Tibial artery (tissue), 4 donors: Measurements from ENCODE around the gene CIAO2A.
A peak's percentile ranks its signal among the peaks of the same experiment; 100 is the strongest.

ENCODE experiments used
- DNase-seq, 2 donors: peaks; one replicate each; pipeline ENCODE4 v3.0.0-alpha.2; 2019
- H3K27ac ChIP-seq, 2 donors: fragments of 200-600 bp; sonication (generic) in 1 of 2; 1 replicate in 1 of 2; 2 replicates in 1 of 2; pipeline ENCODE4 v1.5.1; 2018 to 2019; ENCODE audit warnings: mild to moderate bottlenecking in 1 of 2
- H3K27me3 ChIP-seq, 2 donors: fragments of 200-600 bp; sonication (generic) in 1 of 2; one replicate each; pipeline versions ENCODE4 v1.5.1 to v1.6.0; 2016 to 2019
- H3K36me3 ChIP-seq, 3 donors: fragments of 200-600 bp; sonication (generic) in 2 of 3; one replicate each; pipeline ENCODE4 v1.5.1; 2016 to 2019; ENCODE audit warnings: mild to moderate bottlenecking in 2 of 3
- H3K4me1 ChIP-seq, 4 donors: fragments of 200-600 bp; sonication (generic) in 2 of 4; 1 replicate in 3 of 4; 2 replicates in 1 of 4; pipeline ENCODE4 v1.5.1; 2016 to 2019
- H3K4me3 ChIP-seq, 2 donors: fragments of 200-600 bp; sonication (generic) in 1 of 2; 1 replicate in 1 of 2; 2 replicates in 1 of 2; pipeline ENCODE4 v1.5.1; 2018 to 2019; ENCODE audit warnings: mild to moderate bottlenecking in 2 of 2
- H3K9me3 ChIP-seq, 3 donors: fragments of 200-600 bp; sonication (generic) in 1 of 3; one replicate each; pipeline ENCODE4 v1.5.1; 2016 to 2019
- intact Hi-C: fragments of 100-400 bp; cut with DNase I; formaldehyde crosslinking; loops from one replicate; pipeline ENCODE4 v1.15.0; 2023; ENCODE audit warnings: low total_unique reads
- TF ChIP-seq, protein P1 (sequence below), 2 experiments: fragments of 200-600 bp in 1 of 2; fragments of 450-650 bp in 1 of 2; IDR thresholded peaks; one replicate each; pipeline ENCODE4 v1.5.1; 2017 to 2019; ENCODE audit warnings: antibody characterized with exemption in 2 of 2, mild to moderate bottlenecking in 1 of 2, moderate library complexity in 1 of 2

CIAO2A gene

GRCh38 chr15:64072812-64073211 lies 20.8 kb downstream of the CIAO2A start:
- no peaks in the 10 kb centered on the region for H3K9me3 ChIP-seq
- TF ChIP-seq, protein P1, sequence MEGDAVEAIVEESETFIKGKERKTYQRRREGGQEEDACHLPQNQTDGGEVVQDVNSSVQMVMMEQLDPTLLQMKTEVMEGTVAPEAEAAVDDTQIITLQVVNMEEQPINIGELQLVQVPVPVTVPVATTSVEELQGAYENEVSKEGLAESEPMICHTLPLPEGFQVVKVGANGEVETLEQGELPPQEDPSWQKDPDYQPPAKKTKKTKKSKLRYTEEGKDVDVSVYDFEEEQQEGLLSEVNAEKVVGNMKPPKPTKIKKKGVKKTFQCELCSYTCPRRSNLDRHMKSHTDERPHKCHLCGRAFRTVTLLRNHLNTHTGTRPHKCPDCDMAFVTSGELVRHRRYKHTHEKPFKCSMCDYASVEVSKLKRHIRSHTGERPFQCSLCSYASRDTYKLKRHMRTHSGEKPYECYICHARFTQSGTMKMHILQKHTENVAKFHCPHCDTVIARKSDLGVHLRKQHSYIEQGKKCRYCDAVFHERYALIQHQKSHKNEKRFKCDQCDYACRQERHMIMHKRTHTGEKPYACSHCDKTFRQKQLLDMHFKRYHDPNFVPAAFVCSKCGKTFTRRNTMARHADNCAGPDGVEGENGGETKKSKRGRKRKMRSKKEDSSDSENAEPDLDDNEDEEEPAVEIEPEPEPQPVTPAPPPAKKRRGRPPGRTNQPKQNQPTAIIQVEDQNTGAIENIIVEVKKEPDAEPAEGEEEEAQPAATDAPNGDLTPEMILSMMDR (IDR thresholded peaks at IDR 0.05), result no peak
- intact Hi-C loops, result no loop called here
- DNase-seq, result no peak
- H3K27me3 ChIP-seq, result no peaks in the 10 kb centered on the region
- H3K4me1 ChIP-seq, result peaks cover 0 to 26% (median 20%) of the 10 kb centered on the region in 4 donors
- no peak overlapping the region for H3K27ac ChIP-seq
- H3K36me3 ChIP-seq, result peaks cover 6 to 26% (median 6%) of the 10 kb centered on the region in 3 donors
- H3K4me3 ChIP-seq, result no peak overlapping the region

- H3K36me3 ChIP-seq, result peaks cover 6 to 26% (median 6%) of the 10 kb centered on the region in 3 donors
- intact Hi-C loops, result no loop called here
- peak overlapping the region; percentile 77 to 80 for H3K27ac ChIP-seq
- no peak for DNase-seq
- H3K4me1 ChIP-seq, result peaks cover 0 to 26% (median 22%) of the 10 kb centered on the region in 4 donors
- H3K9me3 ChIP-seq, result no peaks in the 10 kb centered on the region
- TF ChIP-seq, protein P1 (IDR thresholded peaks at IDR 0.05), result no peak
- H3K27me3 ChIP-seq, result no peaks in the 10 kb centered on the region
- H3K4me3 ChIP-seq, result no peak overlapping the region
These were observed 21.5 kb downstream of the CIAO2A start for GRCh38 chr15:64071931-64072765.

DNA sequence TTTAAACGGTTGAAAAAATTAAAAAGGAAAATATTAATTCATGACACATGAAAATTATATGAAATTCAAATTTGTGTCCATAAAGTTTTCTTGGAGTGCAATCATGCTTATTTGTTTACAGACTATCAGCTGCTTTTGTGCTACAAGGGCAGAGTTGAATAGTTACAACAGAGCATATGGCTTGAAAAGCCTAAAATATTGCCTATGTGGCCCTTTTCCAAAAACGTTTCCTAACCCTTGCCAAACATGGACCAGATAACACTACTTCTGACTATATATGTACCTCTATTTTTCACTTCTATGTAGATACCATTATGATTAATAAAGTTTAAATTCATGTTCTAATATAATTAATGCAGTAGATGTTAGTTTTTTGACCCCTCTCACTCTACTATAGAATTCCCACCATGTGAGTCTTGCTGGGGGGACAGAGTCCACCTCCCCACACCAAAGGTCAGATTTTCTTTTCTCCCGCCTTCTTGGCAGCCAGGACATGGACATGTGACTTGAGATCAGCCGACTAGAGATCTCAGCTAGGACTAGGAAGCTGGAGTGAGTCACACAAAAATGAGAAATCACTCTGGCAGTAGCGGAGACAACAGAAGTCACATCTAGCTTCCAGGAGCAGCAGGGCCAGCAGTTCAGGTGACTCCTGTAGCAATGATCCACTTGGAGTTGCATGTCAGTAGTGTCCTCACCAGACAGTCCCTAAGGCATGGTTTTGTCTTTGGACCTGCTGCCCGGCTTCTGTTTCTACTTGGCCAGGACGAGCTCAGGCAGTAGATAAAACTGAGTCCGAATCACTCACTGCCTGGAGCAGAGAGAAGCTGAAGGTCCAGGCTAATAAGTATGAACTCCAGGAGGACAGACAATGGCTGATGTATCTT lies 22.4 kb downstream of the CIAO2A start:
- intact Hi-C loops, result no loop called here
- DNase-seq, result peak; percentile 83 to 90
- TF ChIP-seq, protein P1 (IDR thresholded peaks at IDR 0.05), result no peak
- H3K9me3 ChIP-seq, result no peaks in the 10 kb centered on the region
- peaks cover 0 to 26% (median 22%) of the 10 kb centered on the region in 4 donors for H3K4me1 ChIP-seq
- H3K4me3 ChIP-seq, result no peak overlapping the region
- peaks cover 6 to 26% (median 6%) of the 10 kb centered on the region in 3 donors for H3K36me3 ChIP-seq
- H3K27ac ChIP-seq, result peak overlapping the region; percentile 77 to 80
- H3K27me3 ChIP-seq, result no peaks in the 10 kb centered on the region

GRCh38 chr15:64070106-64070505 lies 23.5 kb downstream of the CIAO2A start:
- TF ChIP-seq, protein P1 (IDR thresholded peaks at IDR 0.05), result no peak
- H3K9me3 ChIP-seq, result no peaks in the 10 kb centered on the region
- intact Hi-C loops, result no loop called here

GRCh38 chr15:64068133-64068532 lies 25.5 kb downstream of the CIAO2A start:
- intact Hi-C loops, result loop anchor here (5.0 to 10.0 kb wide), 2 partner anchors 316 to 463 kb away; no protein-coding TSS in a partner anchor
- Histone ChIP-seq H3K4me1 (peaks cover 0 to 26% (median 22%) of the 10 kb centered on the region in 4 donors), H3K27me3 (no peaks in the 10 kb centered on the region), H3K9me3 (no peaks in the 10 kb centered on the region), H3K36me3 (peaks cover 0 to 8% (median 0%) of the 10 kb centered on the region in 3 donors), H3K27ac (no peak overlapping the region), H3K4me3 (no peak overlapping the region)
- TF ChIP-seq, protein P1 (IDR thresholded peaks at IDR 0.05), result no peak
- no peak for DNase-seq

More at GRCh38 chr15:64070106-64070505, 23.5 kb downstream of the CIAO2A start:
- Histone ChIP-seq H3K4me1 (peaks cover 0 to 26% (median 22%) of the 10 kb centered on the region in 4 donors), H3K36me3 (peaks cover 1 to 24% (median 6%) of the 10 kb centered on the region in 3 donors), H3K27ac (peak overlapping the region; percentile 77 to 80), H3K4me3 (no peak overlapping the region), H3K27me3 (no peaks in the 10 kb centered on the region)
- no peak for DNase-seq
